B cell (primary cell): Measurements from ENCODE around the gene KCNMB2. TPM values are rescaled to one million over a fixed set of nuclear protein-coding genes. Genes with fewer than 3 reads are reported as not detected.

Source experiments
- ATAC-seq: fragments of 200-7000 bp; cut with Tn5 transposase; one replicate; pipeline ENCODE4 v1.10.0; 2021; ENCODE audit warnings: low read depth, mild to moderate bottlenecking, moderate number of reproducible peaks, moderate library complexity
- CTCF ChIA-PET: fragments of 350-600 bp; sonication (Branson Sonifier 250); formaldehyde crosslinking; loops from one replicate; lab custom pipeline; 2021; ENCODE audit warnings: antibody characterized with exemption, inconsistent platforms; lab: Charles Lee
- POLR2A ChIA-PET: fragments of 350-600 bp; sonication (Branson Sonifier 250); formaldehyde crosslinking; loops from one replicate; lab custom pipeline; 2021; ENCODE audit warnings: antibody characterized with exemption; lab: Charles Lee
- DNase-seq: peaks from one replicate; pipeline ENCODE4 v3.0.0; 2013
- H2AFZ ChIP-seq: 2 replicates; pipeline ENCODE4 v1.6.1; 2012; ENCODE audit warnings: mild to moderate bottlenecking, low read depth, low read length; ENCODE audit not compliant: insufficient read depth, poor library complexity, severe bottlenecking
- H3K27ac ChIP-seq, 2 donors: 1 replicate in 1 of 2; 2 replicates in 1 of 2; pipeline ENCODE4 v1.5.1; 2012 to 2013; ENCODE audit warnings: low read length in 2 of 2, mild to moderate bottlenecking in 2 of 2, moderate library complexity in 1 of 2
- H3K27me3 ChIP-seq, 4 experiments: fragments of 200-600 bp in 1 of 4; sonication (generic) in 1 of 4; replicated peaks in 1 of 4; 1 replicate in 2 of 4; 2 replicates in 2 of 4; pipeline versions ENCODE4 v1.6.1 to v1.7.0; 2013 to 2016; ENCODE audit warnings: low read length in 3 of 4, mild to moderate bottlenecking in 2 of 4, mixed read lengths in 1 of 4, moderate library complexity in 1 of 4; ENCODE audit not compliant: insufficient read depth in 4 of 4, control insufficient read depth in 3 of 4; ENCODE audit errors: control extremely low read depth in 1 of 4
- H3K36me3 ChIP-seq, 2 experiments: replicated peaks in 1 of 2; 1 replicate in 1 of 2; 2 replicates in 1 of 2; pipeline versions ENCODE4 v1.6.1 to v1.7.1; 2013; ENCODE audit warnings: low read length in 1 of 2; ENCODE audit not compliant: insufficient read depth in 2 of 2, control insufficient read depth in 1 of 2; ENCODE audit errors: control extremely low read depth in 1 of 2, extremely low read depth in 1 of 2
- H3K4me1 ChIP-seq, 2 donors: fragments of 200-600 bp in 1 of 2; sonication (generic) in 1 of 2; 1 replicate in 1 of 2; 2 replicates in 1 of 2; pipeline versions ENCODE4 v1.5.1 to v1.6.1; 2013 to 2017; ENCODE audit warnings: low read length in 2 of 2; ENCODE audit not compliant: control insufficient read depth in 2 of 2, insufficient read depth in 2 of 2
- H3K4me2 ChIP-seq: replicated peaks from 2 replicates; pipeline ENCODE3; 2012; ENCODE audit warnings: mild to moderate bottlenecking, low read depth, low read length; ENCODE audit not compliant: poor library complexity, severe bottlenecking
- H3K4me3 ChIP-seq, 5 experiments: fragments of 200-600 bp in 1 of 5; sonication (generic) in 1 of 5; 1 replicate in 3 of 5; 2 replicates in 2 of 5; pipeline versions ENCODE4 v1.5.1 to v1.7.0; 2011 to 2016; ENCODE audit warnings: low read length in 4 of 5, mild to moderate bottlenecking in 4 of 5, low read depth in 2 of 5, control low read depth in 1 of 5, moderate library complexity in 1 of 5; ENCODE audit not compliant: insufficient read depth in 1 of 5; ENCODE audit errors: control extremely low read depth in 1 of 5, extremely low read depth in 1 of 5
- H3K79me2 ChIP-seq: fragments of 200-600 bp; sonication (generic); one replicate; pipeline ENCODE4 v1.6.0; 2016; ENCODE audit warnings: low read length; ENCODE audit not compliant: control insufficient read depth, insufficient read depth
- H3K9ac ChIP-seq: fragments of 200-600 bp; sonication (generic); 2 replicates; pipeline ENCODE4 v1.6.1; 2017; ENCODE audit warnings: mild to moderate bottlenecking, low read length, moderate library complexity
- H3K9me3 ChIP-seq, 3 donors: one replicate each; pipeline versions ENCODE4 v1.6.1 to v1.7.1; 2013; ENCODE audit warnings: low read length in 2 of 3; ENCODE audit not compliant: control insufficient read depth in 2 of 3, insufficient read depth in 1 of 3; ENCODE audit errors: control extremely low read depth in 1 of 3
- H4K20me1 ChIP-seq: 2 replicates; pipeline ENCODE4 v1.6.0; 2012; ENCODE audit warnings: mild to moderate bottlenecking, low read length; ENCODE audit not compliant: insufficient read depth, control insufficient read depth, poor library complexity, severe bottlenecking
- H3K27ac Mint-ChIP-seq: one replicate; pipeline ENCODE4 v1.8.0; 2021; ENCODE audit warnings: mixed read lengths
- H3K27me3 Mint-ChIP-seq: one replicate; pipeline ENCODE4 v1.8.0; 2021; ENCODE audit warnings: mixed read lengths
- H3K4me1 Mint-ChIP-seq: one replicate; pipeline ENCODE4 v1.8.0; 2021; ENCODE audit warnings: mixed read lengths
- H3K4me3 Mint-ChIP-seq: one replicate; pipeline ENCODE4 v1.8.0; 2021; ENCODE audit warnings: mixed read lengths
- H3K9me3 Mint-ChIP-seq: one replicate; pipeline ENCODE4 v1.8.0; 2022; ENCODE audit warnings: mixed read lengths; ENCODE audit not compliant: insufficient read depth
- CTCF ChIP-seq: fragments of 200-600 bp; IDR thresholded peaks from one replicate; pipeline ENCODE4 v1.8.0; 2022; ENCODE audit warnings: antibody characterized with exemption, mild to moderate bottlenecking
- EZH2 ChIP-seq: IDR thresholded peaks from 2 replicates; pipeline ENCODE4 v1.6.1; 2012; ENCODE audit warnings: borderline replicate concordance, low read depth, mild to moderate bottlenecking, moderate library complexity, low read length; ENCODE audit not compliant: insufficient read depth, poor library complexity, severe bottlenecking
- WGBS: methylation state at CpG from one replicate; pipeline ENCODE4 v1.1.5; 2013; ENCODE audit warnings: missing lambda C conversion rate; ENCODE audit not compliant: insufficient coverage; 5-methylcytosine and 5-hydroxymethylcytosine counted together
- intact Hi-C: fragments of 100-400 bp; cut with micrococcal nuclease; formaldehyde crosslinking; loops from one replicate; pipeline ENCODE4 v1.10.0; 2022
- polyA plus RNA-seq: library from polyadenylated mRNA; depleted of rRNA; stranded (reverse); fragments of >200 nt; gene quantifications from 2 replicates; pipeline ENCODE4 v1.2.3, GENCODE V29; 2012
- total RNA-seq, 2 donors: library from RNA; stranded (reverse); fragments of 120-200 nt in 1 of 2; gene quantifications; 1 replicate in 1 of 2; 2 replicates in 1 of 2; pipeline versions ENCODE4 v1.2.3 to v1.2.4, GENCODE V29; 2013 to 2022

Gene KCNMB2
- total and polyA plus RNA-seq, 2 donors (not counting 1 experiment from before 2014, with no cell fraction given), result not detected

GRCh38 chr3:178585454-178585853, 49.2 kb downstream of the KCNMB2 start:
- H2AFZ ChIP-seq, result no peak overlapping the region
- ChIA-PET CTCF (no interaction called here), POLR2A (no interaction called here)
- H3K9me3 ChIP-seq, result no peaks in the 10 kb centered on the region
- Mint-ChIP-seq H3K4me3 (no peak overlapping the region), H3K27ac (no peak overlapping the region), H3K9me3 (peaks cover 2% of the 10 kb centered on the region), H3K4me1 (no peaks in the 10 kb centered on the region), H3K27me3 (no peaks in the 10 kb centered on the region)
- no peak for DNase-seq
- no CpG with 5 or more reads among the region's 1 CpG for WGBS
- no peak overlapping the region for H3K27ac ChIP-seq
- TF ChIP-seq EZH2, result no peak
- TF ChIP-seq CTCF, result no peak
- no peaks in the 10 kb centered on the region for H3K4me1 ChIP-seq
- no peaks in the 10 kb centered on the region for H4K20me1 ChIP-seq
- H3K36me3 ChIP-seq, result no peaks in the 10 kb centered on the region
- intact Hi-C loops, result no loop called here
- no peak overlapping the region for H3K9ac ChIP-seq
- no peak overlapping the region for H3K4me3 ChIP-seq
- no peak for ATAC-seq
- H3K79me2 ChIP-seq, result no peaks in the 10 kb centered on the region
- no peaks in the 10 kb centered on the region for H3K27me3 ChIP-seq
- no peak overlapping the region for H3K4me2 ChIP-seq

GRCh38 chr3:178586076-178586475, 49.8 kb downstream of the KCNMB2 start:
- Histone ChIP-seq H3K4me1 (no peaks in the 10 kb centered on the region), H3K27me3 (no peaks in the 10 kb centered on the region), H3K4me3 (no peak overlapping the region), H3K27ac (no peak overlapping the region), H4K20me1 (no peaks in the 10 kb centered on the region), H3K79me2 (no peaks in the 10 kb centered on the region), H3K9me3 (no peaks in the 10 kb centered on the region), H3K4me2 (no peak overlapping the region), H3K36me3 (no peaks in the 10 kb centered on the region), H3K9ac (no peak overlapping the region), H2AFZ (no peak overlapping the region)
- DNase-seq (no peak), ATAC-seq (no peak)
- Mint-ChIP-seq H3K4me3 (no peak overlapping the region), H3K9me3 (peaks cover 2% of the 10 kb centered on the region), H3K27ac (no peak overlapping the region), H3K4me1 (no peaks in the 10 kb centered on the region), H3K27me3 (no peaks in the 10 kb centered on the region)
- POLR2A ChIA-PET, result no interaction called here
- TF ChIP-seq EZH2 (no peak), CTCF (no peak)
- no CpG with 5 or more reads among the region's 2 CpGs for WGBS
- CTCF ChIA-PET, result no interaction called here
- intact Hi-C loops, result no loop called here
